Measurements from ENCODE around the gene ATRNL1.

ATRNL1 gene

DNA sequence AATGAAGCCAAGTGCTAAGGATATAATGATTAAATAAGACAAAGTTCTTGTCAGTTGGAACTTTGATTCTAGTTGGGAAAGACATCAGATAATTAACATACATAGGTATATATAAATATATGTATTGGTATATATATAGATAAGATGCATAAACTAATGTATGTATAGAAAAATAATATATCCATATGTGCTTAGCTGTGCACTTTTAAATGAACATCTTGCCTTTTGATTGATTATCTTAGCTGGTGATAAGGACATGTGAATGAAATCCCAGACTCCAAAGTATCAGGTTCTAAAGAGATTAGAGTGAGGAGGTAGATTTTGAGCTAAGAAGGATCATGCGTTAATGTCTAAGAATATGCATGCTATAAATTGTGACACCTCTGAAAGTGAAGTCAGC is 822.3 kb downstream of the ATRNL1 start:
- DNase-seq: no peak

DNA sequence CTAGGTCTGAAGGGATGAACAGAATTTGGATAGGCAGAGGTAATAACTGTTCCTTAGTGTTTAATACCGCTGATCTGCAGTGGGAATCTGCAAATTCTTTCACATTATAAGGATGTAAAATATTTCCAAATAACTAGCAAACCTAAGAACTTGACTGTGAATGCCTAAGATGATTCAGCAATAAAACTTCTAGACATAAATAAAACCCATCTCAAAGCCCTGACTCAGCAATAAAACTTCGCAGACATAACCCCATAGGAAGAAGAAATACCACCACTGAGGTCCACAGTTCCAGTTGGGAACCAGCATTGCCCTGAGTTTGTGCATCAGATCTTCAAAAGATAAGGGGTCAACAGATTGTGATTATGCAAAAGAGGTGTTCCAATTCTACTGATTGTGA is 825.6 kb downstream of the ATRNL1 start:
- DNase-seq: no peak

DNA sequence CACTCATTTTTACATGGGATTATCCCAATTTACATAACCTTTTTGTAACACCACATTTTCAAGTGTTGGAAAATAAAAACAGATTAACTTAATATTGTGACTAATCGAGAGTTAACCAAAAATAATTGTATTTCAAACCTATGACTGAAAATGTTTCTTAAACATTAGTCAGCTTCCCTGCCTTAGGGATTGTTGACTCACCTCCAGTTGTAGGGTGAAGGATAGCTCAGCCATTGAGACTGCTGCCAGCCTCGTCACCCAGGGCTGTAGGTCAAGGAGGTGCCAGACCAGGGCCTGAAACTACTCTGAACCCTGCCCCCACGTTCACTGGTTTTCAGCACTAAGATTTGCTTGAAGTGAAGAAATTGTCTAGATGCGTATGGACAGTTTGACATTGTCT is 828.6 kb downstream of the ATRNL1 start:
- no peak for DNase-seq

GRCh38 chr10:115931309-115931708 is 838.1 kb downstream of the ATRNL1 start:
- DNase-seq: no peak

DNA sequence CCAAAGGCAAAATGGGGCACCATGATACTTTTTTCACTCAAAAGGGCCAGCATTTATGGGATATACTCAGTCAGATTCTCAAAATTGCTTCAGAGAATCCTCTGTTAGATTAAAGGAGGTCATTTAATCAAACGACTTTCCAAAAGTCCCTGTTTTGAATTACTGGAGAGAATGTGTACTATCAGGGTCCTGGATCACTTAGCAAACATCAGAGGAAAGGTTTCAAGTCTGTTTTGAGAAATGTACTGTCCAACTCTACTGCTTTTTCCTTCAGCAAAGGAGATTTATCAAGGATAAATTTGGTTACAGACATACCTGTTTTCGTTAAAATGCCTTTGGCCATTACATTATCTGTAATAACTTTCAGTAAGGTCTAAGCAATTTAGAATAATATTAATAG is 838.9 kb downstream of the ATRNL1 start:
- DNase-seq: no peak

- DNase-seq: no peak
These were observed 839.9 kb downstream of the ATRNL1 start for GRCh38 chr10:115933098-115933497.

DNA sequence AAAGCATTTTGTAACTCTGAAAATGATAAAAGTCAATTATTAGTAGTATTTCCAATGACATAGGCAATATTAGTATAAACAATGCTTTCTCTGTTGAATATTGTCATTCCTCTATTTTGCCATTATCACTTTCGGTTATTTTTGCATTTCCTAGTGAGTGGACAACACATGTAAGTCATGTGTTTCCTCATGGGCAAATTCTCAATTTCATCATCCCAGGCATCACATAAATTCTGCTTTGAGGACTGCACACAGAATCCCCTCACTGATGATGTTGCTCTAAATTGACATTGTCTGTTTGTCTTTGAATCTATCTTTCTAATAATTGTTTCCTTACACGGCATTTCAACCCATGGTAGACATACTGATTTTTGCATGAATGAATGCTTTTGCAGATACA is 842.6 kb downstream of the ATRNL1 start:
- no peak for DNase-seq

DNA sequence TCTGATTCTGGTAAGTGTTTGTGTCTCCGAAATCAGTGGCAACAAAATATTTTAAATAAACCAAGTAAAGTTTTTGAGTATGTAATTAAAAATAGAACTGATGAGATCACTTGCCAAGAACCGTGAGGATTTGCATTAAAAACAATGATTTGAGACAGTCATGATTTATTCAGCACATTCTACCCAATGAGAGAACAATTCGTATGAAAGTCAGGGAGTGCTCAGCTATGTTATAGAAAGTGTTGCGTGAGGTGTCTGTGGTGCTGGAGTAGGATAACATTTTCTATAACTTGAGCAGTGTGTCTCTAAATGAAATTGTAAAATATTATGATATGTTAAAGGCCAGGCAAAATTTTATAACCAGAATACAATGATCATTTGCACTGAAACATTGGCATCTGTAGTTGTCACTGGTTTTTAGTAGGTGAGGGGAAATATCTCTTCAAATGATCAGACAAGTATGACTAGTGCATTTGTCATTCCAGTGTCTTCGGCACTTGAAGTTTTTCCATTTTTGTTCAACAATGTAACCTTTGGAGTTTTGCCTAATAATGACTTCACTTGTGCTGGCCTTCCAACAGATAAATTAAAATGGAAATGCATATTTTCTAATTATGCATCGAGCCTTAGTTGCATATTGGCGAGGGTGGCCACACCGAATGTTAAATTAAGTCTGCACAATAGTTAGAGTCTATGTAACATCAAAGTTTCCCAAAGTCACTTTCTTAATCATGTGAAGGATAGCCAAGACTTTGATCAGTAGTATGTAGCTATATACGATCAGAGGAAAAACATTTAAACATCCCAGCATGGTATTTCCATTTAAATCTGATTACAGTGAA is 844.0 kb downstream of the ATRNL1 start:
- DNase-seq: no peak

- DNase-seq: no peak
These were observed 844.5 kb downstream of the ATRNL1 start for GRCh38 chr10:115937768-115938056.

DNA sequence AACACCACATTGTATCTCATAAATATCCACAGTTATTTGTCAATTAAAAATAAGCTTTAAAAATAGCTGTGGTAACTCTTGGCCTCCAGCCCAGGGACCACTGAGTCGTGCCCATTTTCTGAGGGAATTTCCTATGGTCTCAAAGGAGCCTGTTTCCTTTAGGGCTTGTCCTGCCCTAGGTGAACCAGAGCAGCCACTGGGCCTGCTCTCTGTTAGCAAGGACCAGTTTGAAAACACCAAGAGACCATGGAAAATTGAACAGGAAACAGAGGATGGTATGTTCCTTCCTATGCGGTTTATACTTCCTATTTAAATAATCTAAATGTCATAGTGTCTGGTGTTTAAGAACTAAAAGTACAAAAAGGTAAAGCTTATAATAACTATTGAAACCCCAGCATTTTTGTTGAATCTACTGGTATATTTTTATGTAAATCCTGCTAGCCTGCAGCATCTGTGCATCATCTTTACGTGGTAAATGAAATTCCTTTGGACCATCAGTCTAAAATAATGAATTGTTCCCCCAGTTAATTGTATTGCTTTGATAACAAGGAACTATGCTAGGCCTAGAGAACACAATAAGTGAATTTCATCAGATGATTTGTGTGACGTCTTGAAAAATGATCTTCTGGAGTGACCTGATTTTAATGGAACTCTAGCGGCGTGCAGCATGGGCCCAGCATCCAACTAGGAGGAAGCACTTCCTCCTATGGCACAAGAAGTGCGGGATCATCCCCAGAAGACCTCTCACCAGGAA is 846.1 kb downstream of the ATRNL1 start:
- no peak for DNase-seq

DNA sequence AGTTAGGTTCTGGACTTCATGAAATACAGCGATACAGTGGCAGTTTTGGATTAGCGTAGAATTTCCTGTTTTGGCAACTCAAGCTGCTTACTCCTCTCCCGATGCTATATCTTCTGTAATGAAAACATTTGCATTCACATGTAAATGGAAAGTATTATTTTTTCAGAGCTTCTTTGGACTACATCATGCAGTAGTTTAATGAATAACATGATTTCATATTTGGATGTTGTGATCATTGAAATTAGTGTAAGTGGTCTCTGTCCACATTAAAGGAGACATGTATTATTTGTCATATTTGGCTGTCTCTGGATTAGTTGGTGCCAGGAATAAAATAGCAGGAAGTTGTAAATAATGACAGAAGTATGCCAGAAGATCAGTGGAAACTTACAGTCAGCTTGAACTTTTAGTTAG is 848.2 kb downstream of the ATRNL1 start:
- DNase-seq: no peak

- DNase-seq: no peak
These were observed 848.9 kb downstream of the ATRNL1 start for GRCh38 chr10:115942101-115942500.

GRCh38 chr10:115944538-115944937 is 851.4 kb downstream of the ATRNL1 start:
- DNase-seq: no peak

- DNase-seq: no peak
These were observed 852.7 kb downstream of the ATRNL1 start for GRCh38 chr10:115945701-115946445.

GRCh38 chr10:115947104-115947503 is 853.9 kb downstream of the ATRNL1 start:
- no peak for DNase-seq

DNA sequence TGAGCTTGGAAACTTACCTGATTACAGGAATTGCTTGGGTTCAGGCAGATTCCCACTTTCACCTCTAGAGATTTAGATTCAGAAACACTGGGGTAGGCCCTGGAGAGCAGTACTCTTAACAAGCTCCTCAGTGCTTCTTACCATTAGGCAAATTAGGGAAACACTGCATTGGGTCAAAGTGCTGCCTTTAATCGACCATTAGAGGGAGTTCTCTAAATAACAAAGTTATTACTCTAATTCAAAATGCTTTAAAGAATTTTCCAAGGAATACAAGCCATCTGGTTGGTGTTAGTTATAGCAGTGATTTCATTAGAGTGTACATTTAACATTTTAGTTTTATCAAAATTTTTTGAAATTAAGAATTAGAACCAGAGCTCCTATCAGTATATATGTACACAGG is 855.3 kb downstream of the ATRNL1 start:
- DNase-seq: no peak

DNA sequence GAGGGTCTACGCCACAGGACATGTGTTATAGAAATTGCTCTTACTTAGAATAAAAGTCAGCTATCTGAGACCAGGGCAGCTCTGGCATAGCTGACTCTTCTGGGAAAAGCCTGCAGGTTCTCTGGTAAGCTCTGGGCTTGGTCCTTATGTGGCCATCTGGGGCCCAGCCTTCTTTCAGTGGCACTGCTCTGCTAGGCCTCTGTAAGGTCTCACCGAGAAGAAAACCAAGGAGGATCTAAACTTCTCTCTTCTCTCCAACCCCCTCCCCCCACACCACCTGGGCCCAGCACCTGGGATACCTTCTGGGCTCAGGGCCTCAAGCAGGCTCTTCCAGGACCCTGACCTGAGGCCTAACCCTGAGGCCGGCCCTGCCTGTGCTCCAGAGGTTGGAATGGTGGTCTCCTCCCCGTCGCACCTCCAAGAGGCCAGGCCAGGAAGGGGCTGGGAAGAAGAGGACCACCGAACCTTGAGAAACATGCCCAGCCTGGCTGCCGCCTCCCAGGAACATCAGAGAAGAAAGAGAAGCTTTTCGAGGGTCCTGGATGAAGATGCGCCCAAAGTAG is 856.2 kb downstream of the ATRNL1 start:
- DNase-seq: no peak

DNA sequence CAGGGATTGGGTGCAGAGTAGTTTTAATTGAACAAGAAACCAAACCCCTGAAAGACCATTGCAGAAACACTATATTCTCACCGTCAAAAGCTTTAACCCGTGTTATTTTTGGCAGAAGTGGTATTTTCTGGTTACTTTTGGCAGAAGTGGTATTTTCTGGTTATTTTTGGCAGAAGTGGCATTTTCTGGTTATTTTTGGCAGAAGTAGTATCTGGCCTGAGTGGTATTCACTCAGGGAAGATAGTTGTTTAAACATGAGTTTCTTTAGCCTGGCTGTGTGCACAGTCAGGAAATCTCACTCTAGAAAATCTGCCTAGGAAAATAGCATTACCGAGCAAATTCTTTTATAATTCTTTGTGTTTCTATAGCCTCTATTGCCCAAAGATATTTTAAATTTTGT is 857.2 kb downstream of the ATRNL1 start:
- no peak for DNase-seq

- DNase-seq: no peak
These were observed 858.1 kb downstream of the ATRNL1 start for GRCh38 chr10:115951242-115951641.

- DNase-seq: no peak
These were observed 860.1 kb downstream of the ATRNL1 start for GRCh38 chr10:115953281-115953680.

DNA sequence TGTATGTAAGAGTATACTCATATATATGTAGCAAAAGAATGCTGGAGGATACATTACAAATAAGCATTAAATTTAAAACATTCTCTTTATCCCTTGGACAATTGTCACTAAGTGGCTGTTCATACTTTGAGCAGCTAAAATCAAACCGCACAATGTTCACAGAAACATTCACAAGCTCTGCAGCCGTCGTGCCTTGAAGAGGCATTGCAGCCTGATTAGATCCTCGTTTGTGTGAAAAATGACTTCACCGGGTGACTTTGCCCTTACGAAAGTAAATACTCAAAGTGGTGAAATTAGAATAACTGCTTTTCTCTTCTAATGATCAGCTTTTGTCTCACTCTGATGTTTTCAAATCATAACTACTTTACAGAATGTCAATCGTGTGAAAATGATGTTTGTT is 860.8 kb downstream of the ATRNL1 start:
- DNase-seq: no peak

- DNase-seq: no peak
These were observed 863.3 kb downstream of the ATRNL1 start for GRCh38 chr10:115956225-115957011.

- DNase-seq: no peak
These were observed 863.8 kb downstream of the ATRNL1 start for GRCh38 chr10:115957012-115957399.

Measured in NCI-H1092 (cell line).